Measurements from ENCODE around the gene CLEC3A. TPM values are rescaled to one million over a fixed set of nuclear protein-coding genes. Genes with fewer than 3 reads are reported as not detected.
A peak's percentile ranks its signal among the peaks of the same experiment; 100 is the strongest.
"Not testable (repeated sequence)": the region's sequence is repeated elsewhere in the genome, so short reads cannot be mapped to it uniquely, and the experiment has no call there.

Gene CLEC3A
- polyA plus RNA-seq, 4 donors, result 0.04 TPM; not detected in 3

GRCh38 chr16:77991701-77992100 is 30.6 kb upstream of the CLEC3A start:
- FAIRE-seq (no peak), DNase-seq (no peak)
- H3K27ac ChIP-seq (ENCODE audit: low read depth in 1 of 3, low read length in 2 of 3), result no peak overlapping the region
- H3K4me3 ChIP-seq (ENCODE audit: low read depth in 1 of 3, low read length in 3 of 3), result no peak overlapping the region
- no peaks in the 10 kb centered on the region for H3K27me3 ChIP-seq (ENCODE audit: control insufficient read depth in 3 of 3, insufficient read depth in 3 of 3, low read length in 3 of 3)
- 57 to 65% (median 57%) methylated on average over 4 of the region's 4 CpGs for WGBS, 3 donors
- no peaks in the 10 kb centered on the region for H3K4me1 ChIP-seq (ENCODE audit: control insufficient read depth in 3 of 3, insufficient read depth in 2 of 3, low read depth in 1 of 3, low read length in 2 of 3)
- H3K9me3 ChIP-seq (ENCODE audit: control insufficient read depth in 2 of 2, insufficient read depth in 1 of 2, low read depth in 1 of 2, low read length in 1 of 2), result peaks cover 0 to 18% of the 10 kb centered on the region in 2 donors
- no peaks in the 10 kb centered on the region for H3K36me3 ChIP-seq (ENCODE audit: control insufficient read depth in 3 of 3, insufficient read depth in 2 of 3, low read depth in 1 of 3, low read length in 3 of 3)

DNA sequence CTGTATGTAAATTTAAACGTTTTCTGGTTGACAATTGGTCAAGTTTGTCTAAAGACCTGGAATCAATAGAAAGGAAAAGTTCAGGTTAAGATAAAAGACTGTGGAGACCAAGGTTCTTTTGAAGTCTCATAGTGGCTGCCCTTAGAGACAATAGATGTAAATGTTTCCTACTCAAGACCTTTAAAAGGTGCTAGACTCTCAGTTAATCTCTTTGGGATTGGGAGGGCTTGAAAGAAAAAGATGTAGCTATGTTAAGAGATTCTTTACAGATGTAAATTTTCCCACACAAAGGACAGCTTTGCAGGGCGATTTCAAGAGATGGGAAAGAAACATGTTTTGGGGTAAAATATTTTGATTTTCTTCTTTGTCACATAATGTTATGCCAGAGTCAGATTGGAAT is 30.0 kb upstream of the CLEC3A start:
- H3K27me3 ChIP-seq (ENCODE audit: control insufficient read depth in 3 of 3, insufficient read depth in 3 of 3, low read length in 3 of 3); FAIRE-seq; DNase-seq; H3K4me3 ChIP-seq (ENCODE audit: low read depth in 1 of 3, low read length in 3 of 3); H3K27ac ChIP-seq (ENCODE audit: low read depth in 1 of 3, low read length in 2 of 3); H3K4me1 ChIP-seq (ENCODE audit: control insufficient read depth in 3 of 3, insufficient read depth in 2 of 3, low read depth in 1 of 3, low read length in 2 of 3); H3K36me3 ChIP-seq (ENCODE audit: control insufficient read depth in 3 of 3, insufficient read depth in 2 of 3, low read depth in 1 of 3, low read length in 3 of 3): not testable (repeated sequence)
- H3K9me3 ChIP-seq (ENCODE audit: control insufficient read depth in 2 of 2, insufficient read depth in 1 of 2, low read depth in 1 of 2, low read length in 1 of 2), result peaks cover 0 to 21% of the 10 kb centered on the region in 2 donors
- WGBS, 3 donors, result 22 to 46% (median 36%) methylated on average over 2 of the region's 2 CpGs

- Histone ChIP-seq H3K27ac (ENCODE audit: low read depth in 1 of 3, low read length in 2 of 3) (peak overlapping the region in 2 of 3 donors; percentile 25 to 85), H3K36me3 (ENCODE audit: control insufficient read depth in 3 of 3, insufficient read depth in 2 of 3, low read depth in 1 of 3, low read length in 3 of 3) (no peaks in the 10 kb centered on the region), H3K9me3 (ENCODE audit: control insufficient read depth in 2 of 2, insufficient read depth in 1 of 2, low read depth in 1 of 2, low read length in 1 of 2) (peaks cover 0 to 26% of the 10 kb centered on the region in 2 donors), H3K4me3 (ENCODE audit: low read depth in 1 of 3, low read length in 3 of 3) (no peak overlapping the region), H3K4me1 (ENCODE audit: control insufficient read depth in 3 of 3, insufficient read depth in 2 of 3, low read depth in 1 of 3, low read length in 2 of 3) (no peaks in the 10 kb centered on the region), H3K27me3 (ENCODE audit: control insufficient read depth in 3 of 3, insufficient read depth in 3 of 3, low read length in 3 of 3) (no peaks in the 10 kb centered on the region)
- DNase-seq, result no peak
- WGBS, 3 donors, result 39 to 40% (median 39%) methylated on average over 6 of the region's 6 CpGs
- FAIRE-seq, result no peak
Observed at GRCh38 chr16:77993111-77993985, 29.0 kb upstream of the CLEC3A start.

- no peak overlapping the region for H3K4me3 ChIP-seq (ENCODE audit: low read depth in 1 of 3, low read length in 3 of 3)
- H3K4me1 ChIP-seq (ENCODE audit: control insufficient read depth in 3 of 3, insufficient read depth in 2 of 3, low read depth in 1 of 3, low read length in 2 of 3), result no peaks in the 10 kb centered on the region
- no peaks in the 10 kb centered on the region for H3K27me3 ChIP-seq (ENCODE audit: control insufficient read depth in 3 of 3, insufficient read depth in 3 of 3, low read length in 3 of 3)
- H3K36me3 ChIP-seq (ENCODE audit: control insufficient read depth in 3 of 3, insufficient read depth in 2 of 3, low read depth in 1 of 3, low read length in 3 of 3), result no peaks in the 10 kb centered on the region
- FAIRE-seq, result no peak
- 83 to 91% (median 87%) methylated on average over 7 of the region's 7 CpGs for WGBS, 3 donors
- DNase-seq, result no peak
- H3K9me3 ChIP-seq (ENCODE audit: control insufficient read depth in 2 of 2, insufficient read depth in 1 of 2, low read depth in 1 of 2, low read length in 1 of 2), result peaks cover 0 to 28% of the 10 kb centered on the region in 2 donors
- no peak overlapping the region for H3K27ac ChIP-seq (ENCODE audit: low read depth in 1 of 3, low read length in 2 of 3)
Observed at GRCh38 chr16:77995843-77996455, 26.4 kb upstream of the CLEC3A start.

DNA sequence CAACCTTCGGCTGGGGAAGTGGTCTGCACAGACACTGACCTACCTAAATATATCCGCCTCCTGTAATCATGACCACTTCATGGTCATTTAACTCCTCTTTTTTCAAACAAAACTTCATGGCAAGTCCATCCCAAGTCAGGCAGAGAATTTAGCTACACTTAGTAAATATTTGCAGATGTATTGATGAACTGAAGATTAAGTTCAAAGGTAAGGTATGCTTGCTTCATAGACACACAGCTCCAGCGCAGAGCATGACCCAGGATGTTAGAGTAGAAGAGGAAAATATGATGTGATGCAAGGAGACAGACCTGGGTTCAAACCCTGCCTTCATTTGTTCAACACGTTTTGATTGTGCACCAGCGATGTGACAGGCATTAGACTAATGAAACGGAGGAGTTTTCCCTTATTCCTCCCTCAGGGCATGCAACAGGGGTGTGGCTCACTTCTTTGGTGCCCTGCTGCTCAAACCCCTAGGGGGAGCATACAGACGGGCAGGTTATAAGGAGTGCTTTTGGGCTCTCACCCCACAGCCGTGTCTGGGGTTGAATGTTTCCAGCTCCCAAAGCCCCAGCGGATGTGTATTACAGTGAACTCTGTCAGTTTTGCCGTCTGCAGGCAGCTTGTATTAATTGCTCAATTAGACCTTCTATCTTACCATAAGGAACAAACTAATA is 23.9 kb upstream of the CLEC3A start:
- no peaks in the 10 kb centered on the region for H3K36me3 ChIP-seq (ENCODE audit: control insufficient read depth in 3 of 3, insufficient read depth in 2 of 3, low read depth in 1 of 3, low read length in 3 of 3)
- no peak for DNase-seq
- 59 to 72% (median 65%) methylated on average over 9 to 10 of the region's 10 CpGs for WGBS, 3 donors
- no peaks in the 10 kb centered on the region for H3K27me3 ChIP-seq (ENCODE audit: control insufficient read depth in 3 of 3, insufficient read depth in 3 of 3, low read length in 3 of 3)
- no peak overlapping the region for H3K4me3 ChIP-seq (ENCODE audit: low read depth in 1 of 3, low read length in 3 of 3)
- H3K4me1 ChIP-seq (ENCODE audit: control insufficient read depth in 3 of 3, insufficient read depth in 2 of 3, low read depth in 1 of 3, low read length in 2 of 3), result peaks cover 0 to 2% (median 0%) of the 10 kb centered on the region in 3 donors
- H3K27ac ChIP-seq (ENCODE audit: low read depth in 1 of 3, low read length in 2 of 3), result no peak overlapping the region
- peaks cover 0 to 28% of the 10 kb centered on the region in 2 donors for H3K9me3 ChIP-seq (ENCODE audit: control insufficient read depth in 2 of 2, insufficient read depth in 1 of 2, low read depth in 1 of 2, low read length in 1 of 2)
- no peak for FAIRE-seq

- Histone ChIP-seq H3K9me3 (ENCODE audit: control insufficient read depth in 2 of 2, insufficient read depth in 1 of 2, low read depth in 1 of 2, low read length in 1 of 2) (peaks cover 0 to 14% of the 10 kb centered on the region in 2 donors), H3K4me3 (ENCODE audit: low read depth in 1 of 3, low read length in 3 of 3) (no peak overlapping the region), H3K27ac (ENCODE audit: low read depth in 1 of 3, low read length in 2 of 3) (no peak overlapping the region), H3K27me3 (ENCODE audit: control insufficient read depth in 3 of 3, insufficient read depth in 3 of 3, low read length in 3 of 3) (no peaks in the 10 kb centered on the region), H3K4me1 (ENCODE audit: control insufficient read depth in 3 of 3, insufficient read depth in 2 of 3, low read depth in 1 of 3, low read length in 2 of 3) (peaks cover 0 to 5% (median 0%) of the 10 kb centered on the region in 3 donors), H3K36me3 (ENCODE audit: control insufficient read depth in 3 of 3, insufficient read depth in 2 of 3, low read depth in 1 of 3, low read length in 3 of 3) (no peaks in the 10 kb centered on the region)
- no peak for FAIRE-seq
- 21 to 51% (median 42%) methylated on average over 4 of the region's 4 CpGs for WGBS, 3 donors
- DNase-seq, result peak in 1 of 2 donors; percentile 68
Observed at GRCh38 chr16:78001451-78002025, 20.8 kb upstream of the CLEC3A start.

- WGBS, 3 donors, result 16 to 20% (median 19%) methylated on average over 11 of the region's 11 CpGs
- H3K27ac ChIP-seq (ENCODE audit: low read depth in 1 of 3, low read length in 2 of 3), result no peak overlapping the region
- H3K9me3 ChIP-seq (ENCODE audit: control insufficient read depth in 2 of 2, insufficient read depth in 1 of 2, low read depth in 1 of 2, low read length in 1 of 2), result peaks cover 0 to 5% of the 10 kb centered on the region in 2 donors
- peak; percentile 62 to 78 for DNase-seq
- no peak for FAIRE-seq
- H3K27me3 ChIP-seq (ENCODE audit: control insufficient read depth in 3 of 3, insufficient read depth in 3 of 3, low read length in 3 of 3), result no peaks in the 10 kb centered on the region
- H3K4me3 ChIP-seq (ENCODE audit: low read depth in 1 of 3, low read length in 3 of 3), result no peak overlapping the region
- peaks cover 0 to 5% (median 0%) of the 10 kb centered on the region in 3 donors for H3K4me1 ChIP-seq (ENCODE audit: control insufficient read depth in 3 of 3, insufficient read depth in 2 of 3, low read depth in 1 of 3, low read length in 2 of 3)
- no peaks in the 10 kb centered on the region for H3K36me3 ChIP-seq (ENCODE audit: control insufficient read depth in 3 of 3, insufficient read depth in 2 of 3, low read depth in 1 of 3, low read length in 3 of 3)
Observed at GRCh38 chr16:78002915-78003538, 19.3 kb upstream of the CLEC3A start.

DNA sequence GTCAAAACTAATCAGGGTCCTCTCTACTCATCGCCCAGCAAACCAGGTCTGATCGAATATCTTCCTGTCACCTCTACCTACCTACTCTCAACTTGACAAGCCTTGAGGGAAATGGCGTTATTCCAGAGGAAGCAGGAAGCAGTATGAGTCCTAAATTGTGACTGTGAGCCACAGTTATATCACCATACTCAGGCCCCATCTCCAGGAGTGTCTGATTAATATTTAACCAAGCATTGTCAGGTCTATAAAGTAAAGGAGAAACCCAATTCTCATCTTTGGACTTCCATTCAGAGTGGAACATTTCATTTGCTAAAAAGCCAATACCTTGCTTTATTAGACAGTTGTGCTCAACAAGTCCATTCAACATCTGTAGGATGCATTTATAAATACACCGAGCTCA is 17.8 kb upstream of the CLEC3A start:
- no peak overlapping the region for H3K4me3 ChIP-seq (ENCODE audit: low read depth in 1 of 3, low read length in 3 of 3)
- H3K4me1 ChIP-seq (ENCODE audit: control insufficient read depth in 3 of 3, insufficient read depth in 2 of 3, low read depth in 1 of 3, low read length in 2 of 3), result peaks cover 0 to 5% (median 0%) of the 10 kb centered on the region in 3 donors
- no peaks in the 10 kb centered on the region for H3K27me3 ChIP-seq (ENCODE audit: control insufficient read depth in 3 of 3, insufficient read depth in 3 of 3, low read length in 3 of 3)
- no peak overlapping the region for H3K27ac ChIP-seq (ENCODE audit: low read depth in 1 of 3, low read length in 2 of 3)
- DNase-seq, result peak in 1 of 2 donors; percentile 31
- whole genome bisulfite sequencing, 3 donors, result 64 to 81% (median 71%) methylated on average over 4 of the region's 4 CpGs
- H3K9me3 ChIP-seq (ENCODE audit: control insufficient read depth in 2 of 2, insufficient read depth in 1 of 2, low read depth in 1 of 2, low read length in 1 of 2), result peaks cover 0 to 2% of the 10 kb centered on the region in 2 donors
- no peaks in the 10 kb centered on the region for H3K36me3 ChIP-seq (ENCODE audit: control insufficient read depth in 3 of 3, insufficient read depth in 2 of 3, low read depth in 1 of 3, low read length in 3 of 3)
- no peak for FAIRE-seq
